GM13976 (cell line): Measurements from ENCODE around the gene STYK1.

Experiments
- DNase-seq: peaks from one replicate; pipeline ENCODE4 v3.0.0; 2012; ENCODE audit warnings: low spot score
- CTCF ChIP-seq: IDR thresholded peaks from 2 replicates; pipeline ENCODE4 v1.5.1; 2012; ENCODE audit warnings: borderline replicate concordance, mild to moderate bottlenecking; ENCODE audit not compliant: insufficient read depth; ENCODE audit errors: extremely low read depth, missing control alignments, control extremely low read depth
- in situ Hi-C: fragments of 300-500 bp; cut with MboI; formaldehyde crosslinking; loops from one replicate; pipeline ENCODE4 v1.12.0; 2022; ENCODE audit warnings: low sequenced_read_pairs, mixed read lengths, inconsistent platforms; ENCODE audit not compliant: unreplicated experiment

The STYK1 gene

GRCh38 chr12:10697156-10697555 is 23.3 kb upstream of the STYK1 start:
- no peak for DNase-seq
- no peak for TF ChIP-seq CTCF
- in situ Hi-C loops, result loop anchor here (25.0 kb wide), 1 partner anchor 460 kb away; no protein-coding TSS in a partner anchor

- TF ChIP-seq CTCF, result no peak
- in situ Hi-C loops, result loop anchor here (25.0 kb wide), 1 partner anchor 454 kb away; no protein-coding TSS in a partner anchor
- DNase-seq, result no peak
These were observed 17.1 kb upstream of the STYK1 start for GRCh38 chr12:10690906-10691305.

- no peak for DNase-seq
- in situ Hi-C loops, result loop anchor here (25.0 kb wide), 1 partner anchor 452 kb away; no protein-coding TSS in a partner anchor
- TF ChIP-seq CTCF, result no peak
These were observed 15.3 kb upstream of the STYK1 start for GRCh38 chr12:10689146-10689545.

GRCh38 chr12:10688042-10688441 is 14.2 kb upstream of the STYK1 start:
- TF ChIP-seq CTCF, result no peak
- in situ Hi-C loops, result loop anchor here (25.0 kb wide), 1 partner anchor 451 kb away; no protein-coding TSS in a partner anchor
- no peak for DNase-seq

- no peak for TF ChIP-seq CTCF
- in situ Hi-C loops, result no loop called here
- no peak for DNase-seq
These were observed 1.5 kb downstream of the STYK1 start for GRCh38 chr12:10672231-10672868.

- no peak for TF ChIP-seq CTCF
- DNase-seq, result no peak
- in situ Hi-C loops, result no loop called here
These were observed 4.3 kb downstream of the STYK1 start for GRCh38 chr12:10669533-10669932.
